SU-DHL-6 (cell line): ENCODE results near the gene CYYR1.

ENCODE experiments used
- CTCF ChIP-seq: fragments of 200-600 bp; sonication (generic); IDR thresholded peaks from one replicate; pipeline ENCODE4 v1.5.1; 2017; ENCODE audit warnings: antibody characterized with exemption, mild to moderate bottlenecking, low read length, moderate library complexity; ENCODE audit not compliant: insufficient read depth, poor library complexity, severe bottlenecking
- EZH2phosphoT487 ChIP-seq: fragments of 200-600 bp; sonication (generic), shearing (Covaris generic); conservative IDR thresholded peaks from 2 replicates; pipeline ENCODE4 v1.6.1; 2018; ENCODE audit warnings: mild to moderate bottlenecking, antibody characterized with exemption, low read length, moderate library complexity, mixed read lengths

GRCh38 chr21:26495283-26495849 is 77.7 kb downstream of the CYYR1 start:
- TF ChIP-seq CTCF (no peak), EZH2phosphoT487 (no peak)
